ENCODE measurements around the gene NFKBIE.

- TF ChIP-seq CTCF (conservative IDR thresholded peaks at IDR 0.05; ENCODE audit: low read depth, low read length) (no peak), EZH2 (IDR thresholded peaks at IDR 0.05; ENCODE audit: low read length, unreplicated experiment) (no peak)
Measured at GRCh38 chr6:44226368-44227147, 38.8 kb downstream of the NFKBIE start.
